Activated CD4-positive, alpha-beta memory T cell treated with anti-CD3 and anti-CD28 coated beads, Interleukin-2, amount 10 ng/mL, durations not matched to agents 7 days and 5 days (primary cell): Measurements from ENCODE around the gene BATF. TPM values are rescaled to one million over a fixed set of nuclear protein-coding genes. Genes with fewer than 3 reads are reported as not detected.
A peak's percentile ranks its signal among the peaks of the same experiment; 100 is the strongest.

Experiments
- CTCF ChIA-PET: fragments of 350-600 bp; sonication (Branson Sonifier 250); formaldehyde crosslinking; loops from one replicate; lab custom pipeline; 2021; ENCODE audit warnings: antibody characterized with exemption, inconsistent platforms; lab: Charles Lee
- POLR2A ChIA-PET: fragments of 350-600 bp; sonication (Branson Sonifier 250); formaldehyde crosslinking; loops from one replicate; lab custom pipeline; 2021; ENCODE audit warnings: antibody characterized with exemption; lab: Charles Lee
- DNase-seq: peaks from one replicate; pipeline ENCODE4 v3.0.0-alpha.2; 2020
- H3K27ac Mint-ChIP-seq: one replicate; pipeline ENCODE4 v1.8.0; 2021; ENCODE audit warnings: mild to moderate bottlenecking, mixed read lengths
- H3K27me3 Mint-ChIP-seq: one replicate; pipeline ENCODE4 v1.8.0; 2021; ENCODE audit warnings: mixed read lengths
- H3K36me3 Mint-ChIP-seq: one replicate; pipeline ENCODE4 v1.8.0; 2021; ENCODE audit warnings: low read depth, mixed read lengths
- H3K4me1 Mint-ChIP-seq: one replicate; pipeline ENCODE4 v1.8.0; 2021; ENCODE audit warnings: mixed read lengths
- H3K4me3 Mint-ChIP-seq: one replicate; pipeline ENCODE4 v1.8.0; 2021; ENCODE audit warnings: mild to moderate bottlenecking, mixed read lengths
- H3K9me3 Mint-ChIP-seq: one replicate; pipeline ENCODE4 v1.8.0; 2021; ENCODE audit warnings: mixed read lengths
- total RNA-seq, 2 experiments: library from RNA; stranded (reverse); gene quantifications; one replicate each; pipeline ENCODE4 v1.2.3, GENCODE V29; 2021

The BATF gene
- total RNA-seq, 2 experiments from 2014 or later, result 63.0 to 66.1 TPM

DNA sequence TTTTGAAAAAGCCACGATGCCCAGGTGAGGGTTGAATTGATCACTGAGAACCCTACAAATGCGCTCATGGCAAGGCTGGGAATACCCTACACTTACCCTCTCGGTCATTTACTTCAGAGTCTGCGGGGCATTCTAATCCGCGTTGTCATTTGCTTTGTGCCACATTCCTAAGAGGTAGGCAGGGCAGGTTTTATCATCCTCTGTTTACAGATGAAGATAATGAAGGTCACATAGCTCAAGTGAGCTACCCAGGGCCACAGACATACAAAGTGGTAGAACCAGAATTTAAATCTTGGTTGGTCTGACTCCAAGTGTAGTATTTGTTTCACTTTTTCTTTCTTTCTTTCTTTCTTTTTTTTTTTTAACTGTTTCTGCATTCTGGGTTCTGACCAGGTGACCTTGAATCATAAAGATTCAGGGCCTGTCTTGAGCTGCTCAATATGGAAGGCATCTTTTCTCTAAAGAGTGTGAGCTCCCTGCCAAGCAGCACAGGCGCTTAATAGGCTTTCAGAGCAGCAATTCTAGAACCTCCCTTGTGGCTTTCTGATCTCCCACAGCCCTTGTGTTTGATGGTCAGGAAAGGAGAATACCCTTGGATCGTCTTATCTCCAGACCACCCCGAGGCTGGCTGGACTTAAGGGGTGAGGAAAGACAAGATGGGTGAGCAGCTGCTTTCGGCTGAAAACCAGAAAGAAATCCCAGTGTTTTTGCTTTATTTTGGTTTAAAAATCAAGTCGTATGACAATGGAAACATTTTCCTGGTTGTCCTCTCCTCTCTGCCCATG, 662 bp upstream of the BATF start:
- Mint-ChIP-seq H3K4me3 (peak overlapping the region; percentile 99), H3K36me3 (peaks cover 43% of the 10 kb centered on the region), H3K27ac (peak overlapping the region; percentile 94), H3K27me3 (no peaks in the 10 kb centered on the region), H3K9me3 (no peaks in the 10 kb centered on the region), H3K4me1 (peaks cover 66% of the 10 kb centered on the region)
- ChIA-PET POLR2A (interaction anchor here (0.7 to 12.2 kb wide), 19 partner anchors 8 to 395 kb away, joined by 3 to 172 read pairs (median 5); partner anchors contain the start of genes ERG28, FLVCR2, NEK9 and TTLL5), CTCF (interaction anchor here (0.6 to 5.8 kb wide), 9 partner anchors 18 to 796 kb away, joined by 3 to 42 read pairs (median 9); no protein-coding TSS in a partner anchor)
- DNase-seq, result no peak

- ChIA-PET CTCF (interaction anchor here (0.9 to 5.8 kb wide), 11 partner anchors 11 to 189 kb away, joined by 3 to 42 read pairs (median 5); no protein-coding TSS in a partner anchor), POLR2A (interaction anchor here (0.7 to 12.2 kb wide), 18 partner anchors 9 to 396 kb away, joined by 3 to 172 read pairs (median 4); partner anchors contain the start of gene NEK9)
- no peak for DNase-seq
- peaks cover 70% of the 10 kb centered on the region for H3K4me1 Mint-ChIP-seq
- peaks cover 54% of the 10 kb centered on the region for H3K36me3 Mint-ChIP-seq
- H3K27ac Mint-ChIP-seq, result peak overlapping the region; percentile 94
- no peaks in the 10 kb centered on the region for H3K9me3 Mint-ChIP-seq
- peak overlapping the region; percentile 99 for H3K4me3 Mint-ChIP-seq
- no peaks in the 10 kb centered on the region for H3K27me3 Mint-ChIP-seq
Measured at GRCh38 chr14:75522983-75523318, 682 bp downstream of the BATF start.

DNA sequence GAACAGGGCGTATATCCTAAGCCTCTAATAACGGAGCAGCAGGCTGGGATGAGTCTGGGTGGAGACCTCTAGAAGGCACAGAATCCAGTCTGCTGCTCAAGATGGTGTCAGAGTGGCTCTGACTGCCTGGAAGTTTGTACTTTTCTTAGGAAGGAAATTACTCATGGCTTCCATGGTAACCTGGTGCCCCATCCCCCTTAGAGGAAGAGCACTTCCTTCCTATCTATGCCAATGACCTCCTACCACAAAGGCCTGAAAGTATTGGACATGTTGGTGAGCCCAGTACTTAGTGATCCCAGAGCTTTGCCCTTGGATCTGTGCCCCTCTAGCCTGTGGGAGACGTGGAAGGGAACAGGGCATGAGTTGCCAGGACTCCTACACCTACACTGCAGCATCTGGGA, 1.5 kb downstream of the BATF start:
- ChIA-PET POLR2A (interaction anchor here (0.7 to 12.2 kb wide), 13 partner anchors 9 to 397 kb away, joined by 3 to 172 read pairs (median 6); partner anchors contain the start of gene NEK9), CTCF (interaction anchor here (1.1 to 5.8 kb wide), 8 partner anchors 10 to 130 kb away, joined by 3 to 42 read pairs (median 3); no protein-coding TSS in a partner anchor)
- peaks cover 74% of the 10 kb centered on the region for H3K4me1 Mint-ChIP-seq
- no peak for DNase-seq
- H3K36me3 Mint-ChIP-seq, result peaks cover 62% of the 10 kb centered on the region
- no peaks in the 10 kb centered on the region for H3K9me3 Mint-ChIP-seq
- H3K4me3 Mint-ChIP-seq, result peak overlapping the region; percentile 99
- H3K27ac Mint-ChIP-seq, result peak overlapping the region; percentile 94
- no peaks in the 10 kb centered on the region for H3K27me3 Mint-ChIP-seq

DNA sequence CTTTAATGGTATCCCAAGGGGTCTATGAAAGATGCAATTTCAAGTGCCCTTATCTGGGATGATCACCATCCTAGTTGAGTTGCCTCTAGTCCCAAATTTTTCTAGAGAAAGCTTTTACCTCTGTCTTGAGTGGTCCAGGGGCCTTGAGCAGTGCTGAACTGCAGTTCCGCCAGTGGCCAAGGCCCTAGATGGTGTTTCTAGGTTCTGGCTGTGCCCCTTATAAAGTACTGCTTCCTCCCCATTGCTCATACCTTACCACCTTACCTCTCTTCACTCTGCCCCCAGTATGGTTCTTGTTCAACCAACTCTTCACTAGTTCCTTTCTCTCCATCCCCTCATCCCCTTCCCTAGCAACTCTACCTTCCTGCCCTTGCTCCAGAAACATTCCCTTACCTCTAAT, 3.7 kb downstream of the BATF start:
- Mint-ChIP-seq H3K9me3 (no peaks in the 10 kb centered on the region), H3K36me3 (peaks cover 77% of the 10 kb centered on the region), H3K27ac (peak overlapping the region; percentile 17), H3K4me1 (peaks cover 69% of the 10 kb centered on the region), H3K27me3 (no peaks in the 10 kb centered on the region), H3K4me3 (peak overlapping the region; percentile 99)
- DNase-seq, result no peak
- POLR2A ChIA-PET, result interaction anchor here (1.5 to 12.2 kb wide), 4 partner anchors 10 to 35 kb away, joined by 6 to 172 read pairs (median 11); no protein-coding TSS in a partner anchor
- CTCF ChIA-PET, result interaction anchor here (0.8 to 1.7 kb wide), 8 partner anchors 10 to 129 kb away, joined by 3 to 5 read pairs (median 4); no protein-coding TSS in a partner anchor

DNA sequence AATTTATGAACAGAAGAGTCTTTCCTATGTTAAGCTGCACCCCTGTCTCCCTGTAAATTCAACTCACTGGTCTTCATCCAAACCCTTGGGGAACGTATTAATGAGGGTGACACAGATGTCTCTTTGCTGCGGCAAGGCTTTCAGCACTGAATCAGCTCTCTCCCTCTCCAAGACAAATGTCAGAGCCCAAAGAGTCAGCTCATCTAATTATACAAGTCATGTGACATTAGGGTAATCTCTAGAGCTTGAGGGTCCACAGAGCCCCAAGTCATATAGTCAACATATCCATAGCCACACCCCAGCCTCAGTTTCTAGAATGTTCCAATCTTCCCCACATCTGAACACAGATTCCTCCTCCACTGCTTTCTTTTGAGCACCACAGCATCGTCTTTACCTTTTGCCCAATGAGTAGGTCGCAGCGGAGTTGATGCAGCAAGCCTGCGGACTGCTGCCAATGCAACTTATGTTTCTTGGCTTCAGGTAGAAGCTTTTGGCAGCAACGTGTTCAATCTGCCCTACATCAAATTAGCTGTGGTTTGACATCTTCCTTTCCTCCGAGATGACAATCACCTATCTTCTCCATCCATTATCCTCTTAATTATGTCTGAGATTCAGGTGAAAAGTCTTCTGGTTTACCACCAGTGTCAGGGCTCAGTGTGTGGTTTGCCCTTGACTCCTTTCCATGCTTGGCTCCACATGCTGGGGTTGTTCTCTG, 5.3 kb downstream of the BATF start:
- Mint-ChIP-seq H3K36me3 (peaks cover 90% of the 10 kb centered on the region), H3K9me3 (no peaks in the 10 kb centered on the region), H3K27ac (peak overlapping the region; percentile 34), H3K27me3 (no peaks in the 10 kb centered on the region), H3K4me3 (peak overlapping the region; percentile 44), H3K4me1 (peaks cover 72% of the 10 kb centered on the region)
- no peak for DNase-seq
- CTCF ChIA-PET, result interaction anchor here (1.0 to 3.8 kb wide), 4 partner anchors 8 to 38 kb away, joined by 3 to 16 read pairs (median 4); no protein-coding TSS in a partner anchor
- POLR2A ChIA-PET, result interaction anchor here (1.0 to 12.2 kb wide), 7 partner anchors 8 to 35 kb away, joined by 3 to 172 read pairs (median 6); no protein-coding TSS in a partner anchor

DNA sequence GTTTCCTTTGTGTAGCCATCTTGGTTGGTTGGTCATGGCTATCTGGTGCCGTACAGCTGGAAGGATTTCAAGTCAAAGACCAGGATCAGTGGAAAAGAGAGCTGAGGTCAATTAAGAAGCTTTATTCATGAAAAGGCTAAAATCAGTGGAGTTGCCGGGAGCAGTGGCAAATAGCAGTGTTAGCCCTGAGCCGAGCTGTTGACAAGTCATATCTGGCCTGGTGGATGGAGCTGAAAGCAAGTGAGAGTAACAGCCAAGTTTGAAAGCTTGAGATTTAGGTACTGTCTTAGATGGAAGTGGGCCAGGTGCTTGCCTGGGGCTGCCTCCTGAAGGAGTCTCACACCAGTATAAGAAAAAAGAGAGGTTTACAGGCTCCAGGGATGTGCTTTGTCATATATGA, 9.0 kb downstream of the BATF start:
- ChIA-PET POLR2A (interaction anchor here (1.0 to 12.2 kb wide), 3 partner anchors 8 to 16 kb away, joined by 3 to 172 read pairs (median 35); partner anchors contain the start of gene BATF), CTCF (interaction anchor here (0.7 to 1.4 kb wide), 2 partner anchors 12 to 30 kb away, joined by 3 read pairs; no protein-coding TSS in a partner anchor)
- Mint-ChIP-seq H3K4me1 (peaks cover 75% of the 10 kb centered on the region), H3K36me3 (peaks cover 82% of the 10 kb centered on the region), H3K27me3 (no peaks in the 10 kb centered on the region), H3K9me3 (no peaks in the 10 kb centered on the region), H3K4me3 (no peak overlapping the region), H3K27ac (peak overlapping the region; percentile 26)
- no peak for DNase-seq

- no peak for DNase-seq
- H3K4me1 Mint-ChIP-seq, result peaks cover 72% of the 10 kb centered on the region
- ChIA-PET CTCF (interaction anchor here (0.7 to 1.4 kb wide), 2 partner anchors 13 to 30 kb away, joined by 3 read pairs; no protein-coding TSS in a partner anchor), POLR2A (interaction anchor here (5.4 to 12.2 kb wide), 2 partner anchors 9 kb away, joined by 35 to 172 read pairs; partner anchors contain the start of gene BATF)
- no peaks in the 10 kb centered on the region for H3K27me3 Mint-ChIP-seq
- peak overlapping the region; percentile 26 for H3K27ac Mint-ChIP-seq
- H3K9me3 Mint-ChIP-seq, result no peaks in the 10 kb centered on the region
- peaks cover 79% of the 10 kb centered on the region for H3K36me3 Mint-ChIP-seq
- no peak overlapping the region for H3K4me3 Mint-ChIP-seq
Measured at GRCh38 chr14:75531660-75532317, 9.5 kb downstream of the BATF start.

- Mint-ChIP-seq H3K4me1 (peaks cover 69% of the 10 kb centered on the region), H3K9me3 (no peaks in the 10 kb centered on the region), H3K27ac (peak overlapping the region; percentile 60), H3K36me3 (peaks cover 71% of the 10 kb centered on the region), H3K4me3 (no peak overlapping the region), H3K27me3 (no peaks in the 10 kb centered on the region)
- ChIA-PET CTCF (interaction anchor here (0.8 to 1.2 kb wide), 2 partner anchors 9 to 15 kb away, joined by 3 to 8 read pairs; no protein-coding TSS in a partner anchor), POLR2A (interaction anchor here (1.3 to 5.4 kb wide), 4 partner anchors 11 to 407 kb away, joined by 3 to 35 read pairs (median 4); partner anchors contain the start of genes BATF and NEK9)
- no peak for DNase-seq
Measured at GRCh38 chr14:75533791-75534555, 11.7 kb downstream of the BATF start.

DNA sequence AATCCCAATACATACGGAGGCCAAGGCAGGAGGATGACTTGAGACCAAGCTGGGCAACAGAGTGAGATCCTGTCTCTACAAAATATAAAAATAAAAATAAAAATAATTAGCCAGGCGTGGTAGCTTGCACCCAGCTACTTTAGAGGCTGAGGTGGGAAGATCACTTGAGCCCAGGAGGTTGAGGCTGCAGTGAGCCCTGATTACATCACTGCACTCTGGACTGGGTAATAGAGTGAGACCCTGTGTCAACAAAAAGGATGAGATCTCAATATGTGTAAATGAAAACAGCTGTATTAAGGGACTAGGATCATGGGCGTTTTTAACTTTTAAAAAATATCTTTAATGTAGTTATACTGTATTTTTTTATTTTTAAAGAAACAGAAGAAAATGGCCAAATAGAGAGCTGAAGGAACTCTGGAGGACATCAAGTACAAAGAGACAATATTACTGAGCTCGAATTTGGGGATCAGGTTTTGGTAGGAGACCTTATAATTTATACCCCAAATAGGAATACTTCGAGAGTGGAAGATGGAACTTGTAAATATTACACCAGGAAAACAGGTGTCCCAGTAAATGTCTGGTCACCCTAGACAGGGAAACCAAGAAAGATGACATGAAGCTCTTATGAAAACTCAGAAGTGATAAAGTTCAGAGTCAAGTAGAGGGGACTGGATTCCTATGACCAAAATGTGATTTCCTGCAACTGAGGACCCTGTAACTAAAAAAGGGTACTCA, 13.1 kb downstream of the BATF start:
- ChIA-PET POLR2A (interaction anchor here (0.7 to 5.4 kb wide), 5 partner anchors 9 to 47 kb away, joined by 3 to 35 read pairs (median 3); partner anchors contain the start of gene BATF), CTCF (interaction anchor here (1.0 to 1.7 kb wide), 5 partner anchors 8 to 46 kb away, joined by 3 to 6 read pairs (median 5); no protein-coding TSS in a partner anchor)
- no peak for DNase-seq
- Mint-ChIP-seq H3K9me3 (no peaks in the 10 kb centered on the region), H3K36me3 (peaks cover 67% of the 10 kb centered on the region), H3K4me3 (no peak overlapping the region), H3K27me3 (no peaks in the 10 kb centered on the region), H3K4me1 (peaks cover 76% of the 10 kb centered on the region), H3K27ac (peak overlapping the region; percentile 73)

DNA sequence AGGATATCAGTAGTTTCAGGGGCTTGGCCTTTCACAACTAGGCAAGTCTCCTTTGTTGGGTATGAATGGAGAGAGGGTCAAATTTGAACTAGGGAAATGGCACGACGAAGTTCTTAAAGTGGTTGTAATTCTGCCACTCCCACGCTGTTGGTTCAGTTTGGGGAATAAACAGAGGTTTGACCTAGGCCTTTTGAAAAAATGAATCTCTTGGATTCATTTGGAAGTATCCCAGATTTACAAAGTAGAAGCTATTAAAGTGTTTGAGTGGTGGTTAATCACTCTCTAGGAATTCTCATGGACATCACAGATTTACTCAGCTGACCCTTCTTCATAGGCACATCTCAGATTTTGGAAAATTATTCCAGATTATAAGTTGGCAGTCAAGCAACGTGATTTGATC, 14.8 kb downstream of the BATF start:
- no peak overlapping the region for H3K4me3 Mint-ChIP-seq
- H3K27me3 Mint-ChIP-seq, result no peaks in the 10 kb centered on the region
- peaks cover 82% of the 10 kb centered on the region for H3K4me1 Mint-ChIP-seq
- peaks cover 58% of the 10 kb centered on the region for H3K36me3 Mint-ChIP-seq
- no peaks in the 10 kb centered on the region for H3K9me3 Mint-ChIP-seq
- DNase-seq, result no peak
- CTCF ChIA-PET, result interaction anchor here (1.2 kb wide), 1 partner anchor 117 kb away, joined by 3 read pairs; no protein-coding TSS in a partner anchor
- H3K27ac Mint-ChIP-seq, result peak overlapping the region; percentile 70
- POLR2A ChIA-PET, result interaction anchor here (0.9 kb wide), 2 partner anchors 10 to 14 kb away, joined by 3 read pairs; no protein-coding TSS in a partner anchor
